GM18909 (cell line): Measurements from ENCODE around the gene TBC1D5.
"Not testable (repeated sequence)": the region's sequence is repeated elsewhere in the genome, so short reads cannot be mapped to it uniquely, and the experiment has no call there.

ENCODE experiments used
- ATAC-seq: cut with Tn5 transposase; IDR thresholded peaks from one replicate; pipeline ENCODE4 v1.9.1; 2021; ENCODE audit warnings: mild to moderate bottlenecking; ENCODE audit not compliant: unreplicated experiment, poor library complexity

Gene TBC1D5

GRCh38 chr3:17742102-17742879 lies at the start of gene TBC1D5:
Gene TBC1D5 (minus strand): TSS chr3:17742631. CDS start chr3:17508570, 234,061 bp downstream.
- ATAC-seq, result peak; percentile 82

- ATAC-seq, result no peak
Observed at GRCh38 chr3:17783426-17783825, 41.0 kb upstream of the TBC1D5 start.

GRCh38 chr3:17782751-17783150 lies 40.3 kb upstream of the TBC1D5 start:
- ATAC-seq, result no peak

GRCh38 chr3:17780369-17780768 lies 37.9 kb upstream of the TBC1D5 start:
- not testable (repeated sequence) for ATAC-seq

- not testable (repeated sequence) for ATAC-seq
Observed at GRCh38 chr3:17779304-17780250, 37.1 kb upstream of the TBC1D5 start.

GRCh38 chr3:17777326-17777725 lies 34.9 kb upstream of the TBC1D5 start:
- not testable (repeated sequence) for ATAC-seq

- ATAC-seq, result no peak
Observed at GRCh38 chr3:17775073-17775472, 32.6 kb upstream of the TBC1D5 start.

- ATAC-seq, result not testable (repeated sequence)
Observed at GRCh38 chr3:17774180-17774910, 31.9 kb upstream of the TBC1D5 start.

- no peak for ATAC-seq
Observed at GRCh38 chr3:17772556-17772955, 30.1 kb upstream of the TBC1D5 start.

- ATAC-seq, result no peak
Observed at GRCh38 chr3:17771177-17772017, 29.0 kb upstream of the TBC1D5 start.

GRCh38 chr3:17770682-17771081 lies 28.3 kb upstream of the TBC1D5 start:
- ATAC-seq, result no peak

GRCh38 chr3:17765819-17766472 lies 23.5 kb upstream of the TBC1D5 start:
- peak; percentile 90 for ATAC-seq

GRCh38 chr3:17761563-17761962 lies 19.1 kb upstream of the TBC1D5 start:
- ATAC-seq, result no peak

GRCh38 chr3:17759901-17760300 lies 17.5 kb upstream of the TBC1D5 start:
- ATAC-seq, result no peak

GRCh38 chr3:17755836-17756235 lies 13.4 kb upstream of the TBC1D5 start:
- no peak for ATAC-seq

GRCh38 chr3:17753632-17753992 lies 11.2 kb upstream of the TBC1D5 start:
- ATAC-seq, result no peak

GRCh38 chr3:17752876-17753631 lies 10.6 kb upstream of the TBC1D5 start:
- no peak for ATAC-seq

GRCh38 chr3:17752436-17752835 lies 10.0 kb upstream of the TBC1D5 start:
- ATAC-seq, result no peak
